ENCODE data around the gene MED27. TPM values are rescaled to one million over a fixed set of nuclear protein-coding genes. Genes with fewer than 3 reads are reported as not detected.

The MED27 gene
- total RNA-seq, 4 donors from 2014 or later: 12.9 to 21.8 (median 20.0) TPM

- H3K4me3 ChIP-seq: no peak overlapping the region
- H3K36me3 ChIP-seq: peaks cover 0 to 31% (median 11%) of the 10 kb centered on the region in 4 donors
- H3K27me3 ChIP-seq: no peaks in the 10 kb centered on the region
- H3K27ac ChIP-seq (replicated peaks in 1 of 4): no peak overlapping the region
- no peak for TF ChIP-seq POLR2A (IDR thresholded peaks at IDR 0.05; ENCODE audit: low read depth)
- TF ChIP-seq, protein P1, sequence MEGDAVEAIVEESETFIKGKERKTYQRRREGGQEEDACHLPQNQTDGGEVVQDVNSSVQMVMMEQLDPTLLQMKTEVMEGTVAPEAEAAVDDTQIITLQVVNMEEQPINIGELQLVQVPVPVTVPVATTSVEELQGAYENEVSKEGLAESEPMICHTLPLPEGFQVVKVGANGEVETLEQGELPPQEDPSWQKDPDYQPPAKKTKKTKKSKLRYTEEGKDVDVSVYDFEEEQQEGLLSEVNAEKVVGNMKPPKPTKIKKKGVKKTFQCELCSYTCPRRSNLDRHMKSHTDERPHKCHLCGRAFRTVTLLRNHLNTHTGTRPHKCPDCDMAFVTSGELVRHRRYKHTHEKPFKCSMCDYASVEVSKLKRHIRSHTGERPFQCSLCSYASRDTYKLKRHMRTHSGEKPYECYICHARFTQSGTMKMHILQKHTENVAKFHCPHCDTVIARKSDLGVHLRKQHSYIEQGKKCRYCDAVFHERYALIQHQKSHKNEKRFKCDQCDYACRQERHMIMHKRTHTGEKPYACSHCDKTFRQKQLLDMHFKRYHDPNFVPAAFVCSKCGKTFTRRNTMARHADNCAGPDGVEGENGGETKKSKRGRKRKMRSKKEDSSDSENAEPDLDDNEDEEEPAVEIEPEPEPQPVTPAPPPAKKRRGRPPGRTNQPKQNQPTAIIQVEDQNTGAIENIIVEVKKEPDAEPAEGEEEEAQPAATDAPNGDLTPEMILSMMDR (IDR thresholded peaks at IDR 0.05): no peak
- no peak for TF ChIP-seq EP300 (IDR thresholded peaks at IDR 0.05)
- no peak for TF ChIP-seq POLR2AphosphoS5 (IDR thresholded peaks at IDR 0.05)
- no peak for DNase-seq (ENCODE audit: extremely low spot score)
- peaks cover 0 to 24% (median 9%) of the 10 kb centered on the region in 4 donors for H3K4me1 ChIP-seq
- intact Hi-C loops (cut with DNase I): no loop called here
- no peaks in the 10 kb centered on the region for H3K9me3 ChIP-seq
- WGBS: 84% methylated on average over 9 of the region's 9 CpGs
Measured at GRCh38 chr9:131892902-131893500, 186.7 kb downstream of the MED27 start.

DNA sequence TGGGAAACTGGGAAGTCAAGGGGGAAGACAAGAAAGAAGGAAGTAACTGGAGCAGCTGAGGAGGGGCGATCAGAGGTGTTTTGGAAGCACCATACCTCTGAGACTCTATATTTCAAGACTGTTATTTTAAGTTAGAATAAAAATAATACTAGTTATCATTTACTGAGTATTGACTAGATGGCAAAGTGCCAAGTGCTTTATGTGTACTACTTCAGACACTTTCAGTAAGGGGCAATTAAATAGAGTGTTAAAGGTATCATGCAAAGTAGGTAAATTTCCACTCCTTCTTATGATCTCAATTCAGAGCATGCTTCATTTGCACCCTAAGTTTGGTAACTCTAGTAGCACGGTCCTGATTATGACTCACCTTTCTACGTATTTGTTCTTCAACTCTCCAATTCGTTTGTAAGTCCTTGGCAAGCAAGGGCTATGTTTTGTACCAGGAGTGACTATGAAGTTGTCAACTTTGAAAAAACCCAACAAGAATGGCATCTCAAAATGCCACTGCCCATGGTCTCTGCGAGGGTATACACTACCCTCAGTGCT lies 187.4 kb downstream of the MED27 start:
- Histone ChIP-seq H3K9me3 (no peaks in the 10 kb centered on the region), H3K4me3 (no peak overlapping the region), H3K27ac (replicated peaks in 1 of 4) (no peak overlapping the region), H3K27me3 (no peaks in the 10 kb centered on the region), H3K4me1 (peaks cover 0 to 24% (median 13%) of the 10 kb centered on the region in 4 donors), H3K36me3 (peaks cover 0 to 31% (median 11%) of the 10 kb centered on the region in 4 donors)
- DNase-seq (ENCODE audit: extremely low spot score): no peak
- TF ChIP-seq POLR2A (IDR thresholded peaks at IDR 0.05; ENCODE audit: low read depth) (no peak), EP300 (IDR thresholded peaks at IDR 0.05) (no peak), POLR2AphosphoS5 (IDR thresholded peaks at IDR 0.05) (no peak)
- TF ChIP-seq, protein P1 (IDR thresholded peaks at IDR 0.05): no peak
- 85% methylated on average over 5 of the region's 5 CpGs for WGBS
- intact Hi-C loops (cut with DNase I): no loop called here

- TF ChIP-seq EP300 (IDR thresholded peaks at IDR 0.05): no peak
- Histone ChIP-seq H3K36me3 (peaks cover 0 to 31% (median 11%) of the 10 kb centered on the region in 4 donors), H3K4me1 (peaks cover 0 to 25% (median 19%) of the 10 kb centered on the region in 4 donors), H3K27me3 (no peaks in the 10 kb centered on the region), H3K9me3 (no peaks in the 10 kb centered on the region), H3K4me3 (no peak overlapping the region), H3K27ac (replicated peaks in 1 of 4) (no peak overlapping the region)
- 91% methylated on average over 8 of the region's 8 CpGs for WGBS
- DNase-seq (ENCODE audit: extremely low spot score): no peak
- intact Hi-C loops (cut with DNase I): no loop called here
Measured at GRCh38 chr9:131891598-131891997, 188.1 kb downstream of the MED27 start.

GRCh38 chr9:131889437-131890251 lies 190.0 kb downstream of the MED27 start:
- peaks cover 0 to 33% (median 22%) of the 10 kb centered on the region in 4 donors for H3K4me1 ChIP-seq
- no peak overlapping the region for H3K4me3 ChIP-seq
- H3K27me3 ChIP-seq: no peaks in the 10 kb centered on the region
- no peak for TF ChIP-seq EP300 (IDR thresholded peaks at IDR 0.05)
- TF ChIP-seq, protein P1 (IDR thresholded peaks at IDR 0.05): no peak
- no peak for TF ChIP-seq POLR2A (IDR thresholded peaks at IDR 0.05; ENCODE audit: low read depth)
- no peak for TF ChIP-seq POLR2AphosphoS5 (IDR thresholded peaks at IDR 0.05)
- H3K36me3 ChIP-seq: peaks cover 0 to 31% (median 11%) of the 10 kb centered on the region in 4 donors
- 85% methylated on average over 10 of the region's 11 CpGs for WGBS
- H3K9me3 ChIP-seq: no peaks in the 10 kb centered on the region
- no peak for DNase-seq (ENCODE audit: extremely low spot score)
- intact Hi-C loops (cut with DNase I): no loop called here
- no peak overlapping the region for H3K27ac ChIP-seq (replicated peaks in 1 of 4)

DNA sequence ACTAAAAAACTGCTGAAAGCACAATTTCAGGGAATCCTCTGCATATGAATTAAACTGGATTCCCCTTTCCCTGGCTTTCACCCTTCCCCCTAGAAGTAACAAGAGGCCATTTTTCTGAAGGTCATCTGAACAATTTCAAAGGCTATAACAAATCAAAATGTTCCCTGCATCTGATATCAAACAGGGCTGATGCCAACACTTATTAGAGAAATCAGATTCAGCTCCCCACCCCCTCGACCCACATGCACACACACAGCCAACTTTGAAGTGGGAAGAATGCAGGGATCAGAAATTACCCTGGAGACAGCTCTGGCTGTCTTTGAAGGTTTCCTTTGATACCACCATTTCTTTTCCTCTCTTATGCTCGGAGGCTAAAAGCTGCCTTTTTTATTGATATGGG lies 190.7 kb downstream of the MED27 start:
- DNase-seq (ENCODE audit: extremely low spot score): no peak
- Histone ChIP-seq H3K36me3 (peaks cover 0 to 31% (median 11%) of the 10 kb centered on the region in 4 donors), H3K27me3 (no peaks in the 10 kb centered on the region), H3K4me1 (peaks cover 0 to 33% (median 18%) of the 10 kb centered on the region in 4 donors), H3K9me3 (no peaks in the 10 kb centered on the region), H3K27ac (replicated peaks in 1 of 4) (no peak overlapping the region), H3K4me3 (no peak overlapping the region)
- intact Hi-C loops (cut with DNase I): no loop called here
- TF ChIP-seq EP300 (IDR thresholded peaks at IDR 0.05) (no peak), POLR2A (IDR thresholded peaks at IDR 0.05; ENCODE audit: low read depth) (no peak), POLR2AphosphoS5 (IDR thresholded peaks at IDR 0.05) (no peak)
- TF ChIP-seq, protein P1 (IDR thresholded peaks at IDR 0.05): no peak
- WGBS: 91% methylated on average over 2 of the region's 2 CpGs
